Measurements from ENCODE around the gene FAM163B.
"Not testable (repeated sequence)": the region's sequence is repeated elsewhere in the genome, so short reads cannot be mapped to it uniquely, and the experiment has no call there.

Gene FAM163B

GRCh38 chr9:133571391-133571890 lies 37.7 kb downstream of the FAM163B start:
- H3K27ac ChIP-seq (ENCODE audit: low read depth, low read length), result no peak overlapping the region
- H3K27me3 ChIP-seq (ENCODE audit: control insufficient read depth, insufficient read depth, low read length), result peaks cover 1% of the 10 kb centered on the region
- H3K36me3 ChIP-seq (ENCODE audit: control insufficient read depth, insufficient read depth, low read length), result no peaks in the 10 kb centered on the region
- H3K9ac ChIP-seq (ENCODE audit: low read length), result no peak overlapping the region
- H3K4me3 ChIP-seq (ENCODE audit: low read length), result no peak overlapping the region
- H3K4me1 ChIP-seq (ENCODE audit: control insufficient read depth, insufficient read depth, low read length), result peaks cover 2% of the 10 kb centered on the region

GRCh38 chr9:133570691-133571080 lies 38.5 kb downstream of the FAM163B start:
- H3K36me3 ChIP-seq (ENCODE audit: control insufficient read depth, insufficient read depth, low read length), result no peaks in the 10 kb centered on the region
- no peak overlapping the region for H3K4me3 ChIP-seq (ENCODE audit: low read length)
- H3K27ac ChIP-seq (ENCODE audit: low read depth, low read length), result no peak overlapping the region
- H3K4me1 ChIP-seq (ENCODE audit: control insufficient read depth, insufficient read depth, low read length), result peaks cover 5% of the 10 kb centered on the region
- no peak overlapping the region for H3K9ac ChIP-seq (ENCODE audit: low read length)
- no peaks in the 10 kb centered on the region for H3K27me3 ChIP-seq (ENCODE audit: control insufficient read depth, insufficient read depth, low read length)

GRCh38 chr9:133569891-133570690 lies 39.1 kb downstream of the FAM163B start:
- peaks cover 8% of the 10 kb centered on the region for H3K4me1 ChIP-seq (ENCODE audit: control insufficient read depth, insufficient read depth, low read length)
- H3K27ac ChIP-seq (ENCODE audit: low read depth, low read length), result no peak overlapping the region
- no peak overlapping the region for H3K9ac ChIP-seq (ENCODE audit: low read length)
- H3K36me3 ChIP-seq (ENCODE audit: control insufficient read depth, insufficient read depth, low read length), result no peaks in the 10 kb centered on the region
- H3K27me3 ChIP-seq (ENCODE audit: control insufficient read depth, insufficient read depth, low read length), result no peaks in the 10 kb centered on the region
- H3K4me3 ChIP-seq (ENCODE audit: low read length), result no peak overlapping the region

DNA sequence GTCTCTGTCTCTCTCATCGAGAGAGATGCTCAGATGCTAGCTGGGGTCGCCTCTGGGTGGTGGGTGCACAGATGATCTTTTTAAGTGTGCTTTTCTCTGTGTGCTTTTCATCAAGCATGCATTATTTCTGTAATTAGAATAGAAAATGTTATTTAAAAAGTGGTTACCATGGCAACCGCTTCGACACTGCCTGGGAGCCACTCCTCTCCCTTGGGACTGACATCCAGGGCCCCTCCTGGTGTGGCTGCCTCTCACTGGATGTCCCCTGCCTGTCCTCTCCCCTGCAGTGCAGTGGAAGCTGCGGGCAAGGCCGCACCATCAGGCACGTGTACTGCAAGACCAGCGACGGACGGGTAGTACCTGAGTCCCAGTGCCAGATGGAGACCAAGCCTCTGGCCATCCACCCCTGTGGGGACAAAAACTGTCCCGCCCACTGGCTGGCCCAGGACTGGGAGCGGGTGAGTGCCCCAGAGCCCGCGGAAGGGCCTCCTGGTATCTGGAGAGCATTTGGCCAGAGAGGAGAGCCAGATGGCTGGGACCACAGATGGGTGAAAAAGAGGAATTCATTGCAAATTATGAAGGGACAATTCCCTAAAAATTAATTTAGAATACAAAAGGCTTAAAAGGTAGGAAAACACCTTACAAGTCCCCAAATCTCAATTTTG lies 39.9 kb downstream of the FAM163B start:
- no peak overlapping the region for H3K4me3 ChIP-seq (ENCODE audit: low read length)
- H3K4me1 ChIP-seq (ENCODE audit: control insufficient read depth, insufficient read depth, low read length), result peaks cover 13% of the 10 kb centered on the region
- no peaks in the 10 kb centered on the region for H3K27me3 ChIP-seq (ENCODE audit: control insufficient read depth, insufficient read depth, low read length)
- H3K36me3 ChIP-seq (ENCODE audit: control insufficient read depth, insufficient read depth, low read length), result no peaks in the 10 kb centered on the region
- no peak overlapping the region for H3K27ac ChIP-seq (ENCODE audit: low read depth, low read length)
- H3K9ac ChIP-seq (ENCODE audit: low read length), result no peak overlapping the region

GRCh38 chr9:133568186-133568585 lies 41.0 kb downstream of the FAM163B start:
- H3K4me3 ChIP-seq (ENCODE audit: low read length), result no peak overlapping the region
- no peak overlapping the region for H3K9ac ChIP-seq (ENCODE audit: low read length)
- H3K4me1 ChIP-seq (ENCODE audit: control insufficient read depth, insufficient read depth, low read length), result peaks cover 14% of the 10 kb centered on the region
- H3K36me3 ChIP-seq (ENCODE audit: control insufficient read depth, insufficient read depth, low read length), result peaks cover 2% of the 10 kb centered on the region
- H3K27ac ChIP-seq (ENCODE audit: low read depth, low read length), result no peak overlapping the region
- peaks cover 2% of the 10 kb centered on the region for H3K27me3 ChIP-seq (ENCODE audit: control insufficient read depth, insufficient read depth, low read length)

GRCh38 chr9:133566817-133567216 lies 42.4 kb downstream of the FAM163B start:
- peaks cover 5% of the 10 kb centered on the region for H3K27me3 ChIP-seq (ENCODE audit: control insufficient read depth, insufficient read depth, low read length)
- no peak overlapping the region for H3K4me3 ChIP-seq (ENCODE audit: low read length)
- H3K27ac ChIP-seq (ENCODE audit: low read depth, low read length), result no peak overlapping the region
- H3K36me3 ChIP-seq (ENCODE audit: control insufficient read depth, insufficient read depth, low read length), result peaks cover 2% of the 10 kb centered on the region
- no peak overlapping the region for H3K9ac ChIP-seq (ENCODE audit: low read length)
- peaks cover 15% of the 10 kb centered on the region for H3K4me1 ChIP-seq (ENCODE audit: control insufficient read depth, insufficient read depth, low read length)

- Histone ChIP-seq H3K4me1 (ENCODE audit: control insufficient read depth, insufficient read depth, low read length) (peaks cover 15% of the 10 kb centered on the region), H3K27ac (ENCODE audit: low read depth, low read length) (no peak overlapping the region), H3K4me3 (ENCODE audit: low read length) (no peak overlapping the region), H3K36me3 (ENCODE audit: control insufficient read depth, insufficient read depth, low read length) (peaks cover 2% of the 10 kb centered on the region), H3K27me3 (ENCODE audit: control insufficient read depth, insufficient read depth, low read length) (peaks cover 5% of the 10 kb centered on the region), H3K9ac (ENCODE audit: low read length) (no peak overlapping the region)
These were observed 42.8 kb downstream of the FAM163B start for GRCh38 chr9:133566382-133566781.

- H3K9ac ChIP-seq (ENCODE audit: low read length), result no peak overlapping the region
- H3K27me3 ChIP-seq (ENCODE audit: control insufficient read depth, insufficient read depth, low read length), result peaks cover 5% of the 10 kb centered on the region
- H3K4me3 ChIP-seq (ENCODE audit: low read length), result no peak overlapping the region
- peak overlapping the region; percentile 81 for H3K27ac ChIP-seq (ENCODE audit: low read depth, low read length)
- peaks cover 2% of the 10 kb centered on the region for H3K36me3 ChIP-seq (ENCODE audit: control insufficient read depth, insufficient read depth, low read length)
- H3K4me1 ChIP-seq (ENCODE audit: control insufficient read depth, insufficient read depth, low read length), result peaks cover 21% of the 10 kb centered on the region
These were observed 44.6 kb downstream of the FAM163B start for GRCh38 chr9:133564451-133565116.

DNA sequence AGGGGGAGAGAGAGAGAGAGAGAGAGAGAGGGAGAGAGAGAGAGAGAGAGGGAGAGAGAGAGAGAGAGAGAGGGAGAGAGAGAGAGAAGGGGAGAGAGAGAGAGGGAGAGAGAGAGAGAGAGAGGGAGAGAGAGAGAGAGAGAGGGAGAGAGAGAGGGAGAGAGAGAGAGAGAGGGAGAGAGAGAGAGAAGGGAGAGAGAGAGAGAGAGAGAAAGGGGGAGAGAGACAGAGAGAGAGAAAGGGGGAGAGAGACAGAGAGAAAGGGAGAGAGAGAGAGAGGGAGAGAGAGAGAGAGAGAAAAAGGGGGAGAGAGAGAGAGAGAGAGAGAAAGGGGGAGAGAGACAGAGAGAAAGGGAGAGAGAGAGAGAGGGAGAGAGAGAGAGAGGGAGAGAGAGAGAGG lies 45.4 kb downstream of the FAM163B start:
- H3K27me3 ChIP-seq (ENCODE audit: control insufficient read depth, insufficient read depth, low read length); H3K36me3 ChIP-seq (ENCODE audit: control insufficient read depth, insufficient read depth, low read length); H3K27ac ChIP-seq (ENCODE audit: low read depth, low read length); H3K9ac ChIP-seq (ENCODE audit: low read length); H3K4me3 ChIP-seq (ENCODE audit: low read length): not testable (repeated sequence)
- H3K4me1 ChIP-seq (ENCODE audit: control insufficient read depth, insufficient read depth, low read length), result peaks cover 21% of the 10 kb centered on the region

DNA sequence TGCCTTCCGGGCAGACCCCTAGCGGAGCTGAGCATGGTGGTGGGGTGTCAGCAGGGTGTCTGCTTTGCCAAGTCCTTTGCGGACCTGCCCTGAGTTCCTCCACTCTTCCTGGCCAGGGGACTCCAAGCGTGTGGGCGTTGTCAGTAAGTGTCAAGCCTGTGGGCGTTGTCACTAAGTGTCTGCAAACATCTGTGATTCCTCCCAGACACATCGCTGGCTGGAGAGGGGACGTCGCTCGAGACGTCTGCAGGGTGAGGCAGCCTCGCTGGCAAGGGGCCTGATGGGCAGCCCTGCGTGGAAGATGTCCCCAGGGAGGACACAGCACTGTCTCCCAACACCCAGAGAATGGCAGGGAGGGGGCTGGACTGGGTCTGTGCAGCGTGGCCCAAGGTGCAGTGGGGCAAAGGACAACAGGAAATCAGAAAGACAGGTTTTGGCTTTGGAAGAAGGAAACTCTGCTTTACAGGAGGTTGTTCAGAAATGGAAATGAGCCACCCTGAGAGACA lies 45.8 kb downstream of the FAM163B start:
- Histone ChIP-seq H3K4me1 (ENCODE audit: control insufficient read depth, insufficient read depth, low read length) (peaks cover 21% of the 10 kb centered on the region), H3K4me3 (ENCODE audit: low read length) (peak overlapping the region; percentile 41), H3K9ac (ENCODE audit: low read length) (no peak overlapping the region), H3K27ac (ENCODE audit: low read depth, low read length) (peak overlapping the region; percentile 40), H3K36me3 (ENCODE audit: control insufficient read depth, insufficient read depth, low read length) (peaks cover 2% of the 10 kb centered on the region), H3K27me3 (ENCODE audit: control insufficient read depth, insufficient read depth, low read length) (peaks cover 5% of the 10 kb centered on the region)

GRCh38 chr9:133562611-133563290 lies 46.4 kb downstream of the FAM163B start:
- Histone ChIP-seq H3K4me1 (ENCODE audit: control insufficient read depth, insufficient read depth, low read length) (peaks cover 21% of the 10 kb centered on the region), H3K27me3 (ENCODE audit: control insufficient read depth, insufficient read depth, low read length) (peaks cover 5% of the 10 kb centered on the region), H3K36me3 (ENCODE audit: control insufficient read depth, insufficient read depth, low read length) (peaks cover 2% of the 10 kb centered on the region), H3K9ac (ENCODE audit: low read length) (no peak overlapping the region), H3K27ac (ENCODE audit: low read depth, low read length) (peak overlapping the region; percentile 40), H3K4me3 (ENCODE audit: low read length) (no peak overlapping the region)
